ENCODE measurements around the gene CELA2A.

DNA sequence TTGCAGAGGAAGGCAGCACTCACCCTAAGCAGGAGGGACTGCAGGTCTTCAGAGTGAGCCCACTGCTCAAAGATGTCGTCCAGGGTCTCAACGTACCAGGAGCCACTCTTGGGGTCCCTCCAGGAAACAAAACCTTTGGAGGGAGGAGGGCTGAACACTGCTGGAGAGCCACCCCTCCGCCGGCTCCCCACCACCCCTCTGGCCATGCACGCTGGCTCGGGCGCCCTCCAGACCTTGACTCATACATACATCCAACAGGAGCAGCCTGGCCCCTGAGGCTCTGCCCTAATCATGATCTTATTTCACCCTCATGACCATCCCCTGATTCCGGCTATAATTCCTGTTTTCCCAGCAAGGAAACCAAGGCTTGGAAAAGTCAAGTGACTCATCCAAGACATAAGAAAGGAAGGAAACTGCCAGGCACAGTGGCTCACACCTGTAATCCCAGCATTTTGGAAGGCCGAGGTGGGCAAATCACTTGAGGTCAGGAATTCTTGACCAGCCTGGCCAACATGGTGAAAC is 37.4 kb downstream of the CELA2A start:
- TF ChIP-seq, protein P1, sequence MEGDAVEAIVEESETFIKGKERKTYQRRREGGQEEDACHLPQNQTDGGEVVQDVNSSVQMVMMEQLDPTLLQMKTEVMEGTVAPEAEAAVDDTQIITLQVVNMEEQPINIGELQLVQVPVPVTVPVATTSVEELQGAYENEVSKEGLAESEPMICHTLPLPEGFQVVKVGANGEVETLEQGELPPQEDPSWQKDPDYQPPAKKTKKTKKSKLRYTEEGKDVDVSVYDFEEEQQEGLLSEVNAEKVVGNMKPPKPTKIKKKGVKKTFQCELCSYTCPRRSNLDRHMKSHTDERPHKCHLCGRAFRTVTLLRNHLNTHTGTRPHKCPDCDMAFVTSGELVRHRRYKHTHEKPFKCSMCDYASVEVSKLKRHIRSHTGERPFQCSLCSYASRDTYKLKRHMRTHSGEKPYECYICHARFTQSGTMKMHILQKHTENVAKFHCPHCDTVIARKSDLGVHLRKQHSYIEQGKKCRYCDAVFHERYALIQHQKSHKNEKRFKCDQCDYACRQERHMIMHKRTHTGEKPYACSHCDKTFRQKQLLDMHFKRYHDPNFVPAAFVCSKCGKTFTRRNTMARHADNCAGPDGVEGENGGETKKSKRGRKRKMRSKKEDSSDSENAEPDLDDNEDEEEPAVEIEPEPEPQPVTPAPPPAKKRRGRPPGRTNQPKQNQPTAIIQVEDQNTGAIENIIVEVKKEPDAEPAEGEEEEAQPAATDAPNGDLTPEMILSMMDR (IDR thresholded peaks at IDR 0.05) = no peak
- no peak for TF ChIP-seq POLR2A (IDR thresholded peaks at IDR 0.05)

Measured in esophagus squamous epithelium (tissue), 4 donors.